WTC11 (cell line): ENCODE measurements around the gene XRCC4. TPM values are rescaled to one million over a fixed set of nuclear protein-coding genes. Genes with fewer than 3 reads are reported as not detected.

Source experiments
- ATAC-seq: fragments of 200-7000 bp; cut with Tn5 transposase; 2 replicates; pipeline ENCODE4 v1.10.0; 2021; ENCODE audit warnings: mild to moderate bottlenecking, moderate library complexity
- CTCF ChIA-PET: fragments of 300-600 bp; sonication (Branson Sonifier 250); formaldehyde crosslinking; loops from one replicate; lab custom pipeline; 2021; ENCODE audit warnings: antibody characterized with exemption; lab: Charles Lee
- POLR2A ChIA-PET: fragments of 350-600 bp; sonication (Branson Sonifier 250); formaldehyde crosslinking; loops from one replicate; lab custom pipeline; 2021; ENCODE audit warnings: antibody characterized with exemption; lab: Charles Lee
- DNase-seq: peaks from one replicate; pipeline ENCODE4 v3.0.0; 2021; ENCODE audit warnings: low spot score
- H3K27ac Mint-ChIP-seq: 2 replicates; pipeline ENCODE4 v1.8.0; 2021; ENCODE audit warnings: mixed read lengths
- H3K27me3 Mint-ChIP-seq: 2 replicates; pipeline ENCODE4 v1.8.0; 2021; ENCODE audit warnings: low read depth, mild to moderate bottlenecking, moderate library complexity, mixed read lengths
- H3K36me3 Mint-ChIP-seq: 2 replicates; pipeline ENCODE4 v1.8.0; 2021; ENCODE audit warnings: mixed read lengths
- H3K4me1 Mint-ChIP-seq: 2 replicates; pipeline ENCODE4 v1.8.0; 2022; ENCODE audit warnings: mixed read lengths
- H3K4me3 Mint-ChIP-seq: 2 replicates; pipeline ENCODE4 v1.8.0; 2021; ENCODE audit warnings: mild to moderate bottlenecking, moderate library complexity, mixed read lengths
- H3K9me3 Mint-ChIP-seq: 2 replicates; pipeline ENCODE4 v1.8.0; 2021; ENCODE audit warnings: mixed read lengths
- ATF2 ChIP-seq: sonication (generic); formaldehyde crosslinking; IDR thresholded peaks from 2 replicates; pipeline ENCODE4 v1.8.1; 2022; ENCODE audit warnings: low read depth, missing genetic modification reagents, borderline replicate concordance
- ERG ChIP-seq: fragments of 250-450 bp; sonication (Bioruptor Pico); IDR thresholded peaks from 2 replicates; pipeline ENCODE4 v1.8.0; 2021; ENCODE audit warnings: mild to moderate bottlenecking
- ESRRA ChIP-seq: sonication (generic); formaldehyde crosslinking; IDR thresholded peaks from 2 replicates; pipeline ENCODE4 v1.8.1; 2022; ENCODE audit warnings: mild to moderate bottlenecking, missing genetic modification reagents, borderline replicate concordance
- FOXP4 ChIP-seq: sonication (generic); formaldehyde crosslinking; IDR thresholded peaks from 2 replicates; pipeline ENCODE4 v1.8.0; 2022; ENCODE audit warnings: mild to moderate bottlenecking, missing genetic modification reagents
- GABPB1 ChIP-seq: sonication (generic); formaldehyde crosslinking; IDR thresholded peaks from 2 replicates; pipeline ENCODE4 v1.8.1; 2023; ENCODE audit warnings: mild to moderate bottlenecking, missing genetic modification reagents
- HMGA2 ChIP-seq: fragments of 250-450 bp; sonication (Bioruptor Pico); IDR thresholded peaks from 2 replicates; pipeline ENCODE4 v1.4.0; 2021; ENCODE audit warnings: mild to moderate bottlenecking, moderate library complexity
- HMGXB4 ChIP-seq: sonication (generic); formaldehyde crosslinking; IDR thresholded peaks from 2 replicates; pipeline ENCODE4 v1.8.1; 2023; ENCODE audit warnings: mild to moderate bottlenecking, moderate library complexity, missing genetic modification reagents
- KAT7 ChIP-seq: sonication (generic); formaldehyde crosslinking; IDR thresholded peaks from 2 replicates; pipeline ENCODE4 v1.8.1; 2023; ENCODE audit warnings: missing genetic modification reagents, mild to moderate bottlenecking, borderline replicate concordance
- MXD4 ChIP-seq: fragments of 250-450 bp; sonication (Bioruptor Pico); IDR thresholded peaks from 2 replicates; pipeline ENCODE4 v1.8.0; 2021; ENCODE audit warnings: mild to moderate bottlenecking, moderate library complexity, borderline replicate concordance
- NFE2L1 ChIP-seq: sonication (generic); formaldehyde crosslinking; IDR thresholded peaks from 2 replicates; pipeline ENCODE4 v1.8.1; 2023; ENCODE audit warnings: missing genetic modification reagents
- TEAD1 ChIP-seq: sonication (generic); formaldehyde crosslinking; IDR thresholded peaks from 2 replicates; pipeline ENCODE4 v1.8.0; 2022; ENCODE audit warnings: mild to moderate bottlenecking, missing genetic modification reagents
- ZBTB21 ChIP-seq: sonication (generic); formaldehyde crosslinking; IDR thresholded peaks from 2 replicates; pipeline ENCODE4 v1.8.1; 2023; ENCODE audit warnings: mild to moderate bottlenecking, missing genetic modification reagents, borderline replicate concordance
- ZBTB43 ChIP-seq: sonication (generic); formaldehyde crosslinking; IDR thresholded peaks from 2 replicates; pipeline ENCODE4 v1.8.1; 2023; ENCODE audit warnings: mild to moderate bottlenecking, missing genetic modification reagents
- ZNF281 ChIP-seq: sonication (generic); formaldehyde crosslinking; IDR thresholded peaks from 2 replicates; pipeline ENCODE4 v1.8.0; 2023; ENCODE audit warnings: mild to moderate bottlenecking, missing genetic modification reagents
- ZNF423 ChIP-seq: fragments of 250-450 bp; sonication (Bioruptor Pico); IDR thresholded peaks from 2 replicates; pipeline ENCODE4 v2.1.2; 2022; ENCODE audit warnings: mild to moderate bottlenecking, moderate library complexity
- total RNA-seq: library from RNA; stranded (reverse); gene quantifications from 3 replicates; pipeline ENCODE4 v1.2.3, GENCODE V29; 2021

XRCC4 gene
- total RNA-seq, 1 experiment from 2014 or later: 13.5 TPM

- no peak for TF ChIP-seq ZNF281
- TF ChIP-seq NFE2L1 (CRISPR knock-in tag): no peak
- no peak for TF ChIP-seq FOXP4 (CRISPR knock-in tag)
- no peak for TF ChIP-seq ZNF423 (CRISPR knock-in tag)
- TF ChIP-seq, all 79 proteins: peak for 0
These were observed 5.4 kb downstream of the XRCC4 start (continued) for GRCh38 chr5:83082750-83083149.

- H3K36me3 Mint-ChIP-seq: peaks cover under 1% of the 10 kb centered on the region; the same call in 1 of the 2 replicates
- TF ChIP-seq ZBTB43: no peak
- TF ChIP-seq HMGXB4 (CRISPR knock-in tag): no peak
- no peak for TF ChIP-seq ZBTB21
- no peak for TF ChIP-seq ESRRA
- no peak for TF ChIP-seq ERG (CRISPR knock-in tag)
- TF ChIP-seq KAT7 (CRISPR knock-in tag): no peak
- no peak for TF ChIP-seq ATF2
- TF ChIP-seq TEAD1 (CRISPR knock-in tag): no peak
- H3K9me3 Mint-ChIP-seq: peaks cover 3% of the 10 kb centered on the region; the same call in 1 of the 2 replicates
- ATAC-seq: no peak
- no peak overlapping the region for H3K4me3 Mint-ChIP-seq
- H3K27me3 Mint-ChIP-seq: no peaks in the 10 kb centered on the region
- 0 out of 2 replicates have a peak, but pooled peaks cover 4% of the 10 kb centered on the region for H3K4me1 Mint-ChIP-seq
- POLR2A ChIA-PET: no interaction called here
- no peak overlapping the region for H3K27ac Mint-ChIP-seq
- CTCF ChIA-PET: no interaction called here
- DNase-seq: no peak
These were observed 7.0 kb downstream of the XRCC4 start for GRCh38 chr5:83084336-83084735.

- TF ChIP-seq HMGA2: no peak
- no peak for TF ChIP-seq MXD4 (CRISPR knock-in tag)
- no peak for TF ChIP-seq FOXP4 (CRISPR knock-in tag)
- TF ChIP-seq TEAD1 (CRISPR knock-in tag): no peak
- TF ChIP-seq GABPB1: peak; percentile 52; the same call in 1 of the 2 replicates
- TF ChIP-seq KAT7 (CRISPR knock-in tag): no peak
- no peak for DNase-seq
- Mint-ChIP-seq H3K4me3 (no peak overlapping the region), H3K27ac (no peak overlapping the region), H3K9me3 (peaks cover 11% of the 10 kb centered on the region), H3K36me3 (peaks cover 8% of the 10 kb centered on the region), H3K27me3 (no peaks in the 10 kb centered on the region), H3K4me1 (0 out of 2 replicates have a peak, but pooled peaks cover 4% of the 10 kb centered on the region)
- no peak for ATAC-seq
- ChIA-PET CTCF (no interaction called here), POLR2A (no interaction called here)
These were observed 7.8 kb downstream of the XRCC4 start for GRCh38 chr5:83085106-83085505.
